ENCODE results near the gene ZAP70. TPM values are rescaled to one million over a fixed set of nuclear protein-coding genes. Genes with fewer than 3 reads are reported as not detected.

The ZAP70 gene
- total RNA-seq, 1 experiment from 2014 or later = 0.54 TPM

- BruUV-seq (replicated peaks) = no TSS peak
- H3K27ac ChIP-seq (ENCODE audit: low read length) = no peak overlapping the region
- TF ChIP-seq, protein P1, sequence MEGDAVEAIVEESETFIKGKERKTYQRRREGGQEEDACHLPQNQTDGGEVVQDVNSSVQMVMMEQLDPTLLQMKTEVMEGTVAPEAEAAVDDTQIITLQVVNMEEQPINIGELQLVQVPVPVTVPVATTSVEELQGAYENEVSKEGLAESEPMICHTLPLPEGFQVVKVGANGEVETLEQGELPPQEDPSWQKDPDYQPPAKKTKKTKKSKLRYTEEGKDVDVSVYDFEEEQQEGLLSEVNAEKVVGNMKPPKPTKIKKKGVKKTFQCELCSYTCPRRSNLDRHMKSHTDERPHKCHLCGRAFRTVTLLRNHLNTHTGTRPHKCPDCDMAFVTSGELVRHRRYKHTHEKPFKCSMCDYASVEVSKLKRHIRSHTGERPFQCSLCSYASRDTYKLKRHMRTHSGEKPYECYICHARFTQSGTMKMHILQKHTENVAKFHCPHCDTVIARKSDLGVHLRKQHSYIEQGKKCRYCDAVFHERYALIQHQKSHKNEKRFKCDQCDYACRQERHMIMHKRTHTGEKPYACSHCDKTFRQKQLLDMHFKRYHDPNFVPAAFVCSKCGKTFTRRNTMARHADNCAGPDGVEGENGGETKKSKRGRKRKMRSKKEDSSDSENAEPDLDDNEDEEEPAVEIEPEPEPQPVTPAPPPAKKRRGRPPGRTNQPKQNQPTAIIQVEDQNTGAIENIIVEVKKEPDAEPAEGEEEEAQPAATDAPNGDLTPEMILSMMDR (IDR thresholded peaks at IDR 0.05) = no peak
- TF ChIP-seq, protein P2, sequence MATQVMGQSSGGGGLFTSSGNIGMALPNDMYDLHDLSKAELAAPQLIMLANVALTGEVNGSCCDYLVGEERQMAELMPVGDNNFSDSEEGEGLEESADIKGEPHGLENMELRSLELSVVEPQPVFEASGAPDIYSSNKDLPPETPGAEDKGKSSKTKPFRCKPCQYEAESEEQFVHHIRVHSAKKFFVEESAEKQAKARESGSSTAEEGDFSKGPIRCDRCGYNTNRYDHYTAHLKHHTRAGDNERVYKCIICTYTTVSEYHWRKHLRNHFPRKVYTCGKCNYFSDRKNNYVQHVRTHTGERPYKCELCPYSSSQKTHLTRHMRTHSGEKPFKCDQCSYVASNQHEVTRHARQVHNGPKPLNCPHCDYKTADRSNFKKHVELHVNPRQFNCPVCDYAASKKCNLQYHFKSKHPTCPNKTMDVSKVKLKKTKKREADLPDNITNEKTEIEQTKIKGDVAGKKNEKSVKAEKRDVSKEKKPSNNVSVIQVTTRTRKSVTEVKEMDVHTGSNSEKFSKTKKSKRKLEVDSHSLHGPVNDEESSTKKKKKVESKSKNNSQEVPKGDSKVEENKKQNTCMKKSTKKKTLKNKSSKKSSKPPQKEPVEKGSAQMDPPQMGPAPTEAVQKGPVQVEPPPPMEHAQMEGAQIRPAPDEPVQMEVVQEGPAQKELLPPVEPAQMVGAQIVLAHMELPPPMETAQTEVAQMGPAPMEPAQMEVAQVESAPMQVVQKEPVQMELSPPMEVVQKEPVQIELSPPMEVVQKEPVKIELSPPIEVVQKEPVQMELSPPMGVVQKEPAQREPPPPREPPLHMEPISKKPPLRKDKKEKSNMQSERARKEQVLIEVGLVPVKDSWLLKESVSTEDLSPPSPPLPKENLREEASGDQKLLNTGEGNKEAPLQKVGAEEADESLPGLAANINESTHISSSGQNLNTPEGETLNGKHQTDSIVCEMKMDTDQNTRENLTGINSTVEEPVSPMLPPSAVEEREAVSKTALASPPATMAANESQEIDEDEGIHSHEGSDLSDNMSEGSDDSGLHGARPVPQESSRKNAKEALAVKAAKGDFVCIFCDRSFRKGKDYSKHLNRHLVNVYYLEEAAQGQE (IDR thresholded peaks at IDR 0.05; ENCODE audit: insufficient read depth in 1 of 2, low read depth in 2 of 2, low read length in 1 of 2) = no peak
- no peak for TF ChIP-seq TCF7L2 (IDR thresholded peaks at IDR 0.05; ENCODE audit: low read depth, low read length)
- TF ChIP-seq POLR2AphosphoS5 (IDR thresholded peaks at IDR 0.05; ENCODE audit: low read depth, low read length) = no peak
- no peak for TF ChIP-seq SIN3A (IDR thresholded peaks at IDR 0.05; ENCODE audit: borderline replicate concordance, insufficient read depth, low read depth, low read length)
- ChIA-PET POLR2A (no interaction called here), CTCF (interaction anchor here (0.6 kb wide), 1 partner anchor 47 kb away, joined by 5 read pairs; no protein-coding TSS in a partner anchor)
- DNase-seq (ENCODE audit: low read depth, low spot score) (no peak), ATAC-seq (no peak)
- no peaks in the 10 kb centered on the region for H3K36me3 ChIP-seq (ENCODE audit: control insufficient read depth, insufficient read depth, low read length)
- H3K4me1 ChIP-seq (ENCODE audit: control insufficient read depth, insufficient read depth, low read length) = no peaks in the 10 kb centered on the region
- no peaks in the 10 kb centered on the region for H3K27me3 ChIP-seq (ENCODE audit: control insufficient read depth, insufficient read depth, low read length)
- in situ Hi-C loops (cut with HindIII; ENCODE audit: low pct_unique_long_range_greater_than_20kb, low sequenced_read_pairs) (no loop called here), intact Hi-C loops (cut with micrococcal nuclease; ENCODE audit: unreplicated experiment) (no loop called here)
- H3K4me3 ChIP-seq (ENCODE audit: low read depth in 2 of 2, low read length in 2 of 2) = no peak overlapping the region
- no peaks in the 10 kb centered on the region for H3K9me3 ChIP-seq (ENCODE audit: control insufficient read depth, insufficient read depth, low read depth, low read length)
Observed at GRCh38 chr2:97747716-97748115, 34.3 kb downstream of the ZAP70 start.

DNA sequence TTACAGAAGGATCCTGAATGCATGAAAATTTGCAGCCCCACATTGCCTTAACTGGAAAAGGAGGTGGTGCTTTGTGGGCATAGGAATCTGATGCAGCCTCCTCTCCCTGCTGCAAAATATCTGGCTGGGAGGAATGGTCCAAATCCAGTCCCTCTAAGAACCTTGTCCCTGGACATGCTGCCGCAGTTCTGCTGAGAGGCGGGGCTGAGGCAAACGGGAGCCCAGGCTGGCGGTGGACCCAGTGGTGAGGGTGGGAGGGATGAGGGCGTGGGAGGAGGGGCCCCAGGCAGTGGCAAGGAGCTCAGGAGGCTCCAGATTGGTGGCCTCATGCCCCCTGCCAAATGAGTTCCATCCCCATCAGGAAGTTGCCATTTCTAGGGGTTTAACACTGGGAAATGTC lies 36.2 kb downstream of the ZAP70 start:
- no TSS peak for BruUV-seq (replicated peaks)
- Histone ChIP-seq H3K36me3 (ENCODE audit: control insufficient read depth, insufficient read depth, low read length) (no peaks in the 10 kb centered on the region), H3K4me1 (ENCODE audit: control insufficient read depth, insufficient read depth, low read length) (no peaks in the 10 kb centered on the region), H3K9me3 (ENCODE audit: control insufficient read depth, insufficient read depth, low read depth, low read length) (no peaks in the 10 kb centered on the region), H3K27me3 (ENCODE audit: control insufficient read depth, insufficient read depth, low read length) (no peaks in the 10 kb centered on the region), H3K27ac (ENCODE audit: low read length) (no peak overlapping the region), H3K4me3 (ENCODE audit: low read depth in 2 of 2, low read length in 2 of 2) (no peak overlapping the region)
- ATAC-seq = no peak
- TF ChIP-seq, protein P1 (IDR thresholded peaks at IDR 0.05) = no peak
- TF ChIP-seq, protein P2 (IDR thresholded peaks at IDR 0.05; ENCODE audit: insufficient read depth in 1 of 2, low read depth in 2 of 2, low read length in 1 of 2) = no peak
- no peak for DNase-seq (ENCODE audit: low read depth, low spot score)
- ChIA-PET CTCF (no interaction called here), POLR2A (no interaction called here)
- intact Hi-C loops (cut with micrococcal nuclease; ENCODE audit: unreplicated experiment) (no loop called here), in situ Hi-C loops (cut with HindIII; ENCODE audit: low pct_unique_long_range_greater_than_20kb, low sequenced_read_pairs) (no loop called here)
